ENCODE data around the gene PPFIA1. TPM values are rescaled to one million over a fixed set of nuclear protein-coding genes. Genes with fewer than 3 reads are reported as not detected.
"Not testable (repeated sequence)": the region's sequence is repeated elsewhere in the genome, so short reads cannot be mapped to it uniquely, and the experiment has no call there.

Gene PPFIA1
- total and polyA plus RNA-seq, 10 of the 15 experiments (the other 5 are each of a cell fraction or from before 2014, with no cell fraction given) = 5.2 to 26.2 (median 15.8) TPM

DNA sequence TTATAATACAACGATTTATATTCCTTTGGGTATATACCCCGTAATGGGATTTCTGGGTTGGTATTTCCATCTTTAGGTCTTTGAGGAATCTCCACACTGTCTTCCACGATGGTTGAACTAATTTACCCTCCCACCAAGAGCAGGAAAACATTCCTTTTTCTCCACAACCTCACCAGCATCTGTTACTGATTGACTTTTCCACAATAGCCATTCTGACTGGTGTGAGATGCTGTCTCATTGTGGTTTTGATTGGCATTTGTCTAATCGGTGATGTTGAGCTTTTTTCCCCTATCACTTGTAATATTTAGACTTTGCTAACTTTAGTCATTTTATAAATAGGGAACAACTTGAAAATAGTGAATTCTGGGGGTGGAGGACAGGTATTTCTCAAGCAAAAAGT is 58.1 kb downstream of the PPFIA1 start:
- ChIA-PET SMC1A (ENCODE audit: uncharacterized antibody, unreplicated experiment) (no interaction called here), CTCF (no interaction called here), POLR2A (no interaction called here), RAD21 (ENCODE audit: unreplicated experiment) (no interaction called here)
- H3K27me3 ChIP-seq (replicated peaks in 1 of 2; ENCODE audit: control insufficient read depth in 2 of 2, insufficient read depth in 2 of 2, low read length in 1 of 2) = no peaks in the 10 kb centered on the region
- no peaks in the 10 kb centered on the region; the same call in 1 of the 2 replicates for H3K79me2 ChIP-seq (ENCODE audit: control insufficient read depth, insufficient read depth, low read length)
- peaks cover 16% of the 10 kb centered on the region for H3K4me1 ChIP-seq (ENCODE audit: control insufficient read depth, insufficient read depth, low read length)
- H4K20me1 ChIP-seq (ENCODE audit: control insufficient read depth, insufficient read depth) = no peaks in the 10 kb centered on the region
- intact Hi-C loops (cut with micrococcal nuclease; ENCODE audit: unreplicated experiment) = loop anchor here (10.0 kb wide), 1 partner anchor 124 kb away; the partner anchor contains the start of gene FADD
- no peaks in the 10 kb centered on the region; the same call in 2 of the 3 replicates for H3K9me3 ChIP-seq (replicated peaks; ENCODE audit: control insufficient read depth, insufficient read depth, low read length)
- H2AFZ ChIP-seq (ENCODE audit: control insufficient read depth, low read depth, low read length) = no peak overlapping the region
- no peak overlapping the region for H3K27ac ChIP-seq (ENCODE audit: control insufficient read depth, insufficient read depth)
- TF ChIP-seq BHLHE40 (IDR thresholded peaks at IDR 0.05; ENCODE audit: borderline replicate concordance in 1 of 2, low read depth in 2 of 2, low read length in 1 of 2) = no peak
- TF ChIP-seq, protein P1, sequence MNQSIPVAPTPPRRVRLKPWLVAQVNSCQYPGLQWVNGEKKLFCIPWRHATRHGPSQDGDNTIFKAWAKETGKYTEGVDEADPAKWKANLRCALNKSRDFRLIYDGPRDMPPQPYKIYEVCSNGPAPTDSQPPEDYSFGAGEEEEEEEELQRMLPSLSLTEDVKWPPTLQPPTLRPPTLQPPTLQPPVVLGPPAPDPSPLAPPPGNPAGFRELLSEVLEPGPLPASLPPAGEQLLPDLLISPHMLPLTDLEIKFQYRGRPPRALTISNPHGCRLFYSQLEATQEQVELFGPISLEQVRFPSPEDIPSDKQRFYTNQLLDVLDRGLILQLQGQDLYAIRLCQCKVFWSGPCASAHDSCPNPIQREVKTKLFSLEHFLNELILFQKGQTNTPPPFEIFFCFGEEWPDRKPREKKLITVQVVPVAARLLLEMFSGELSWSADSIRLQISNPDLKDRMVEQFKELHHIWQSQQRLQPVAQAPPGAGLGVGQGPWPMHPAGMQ (IDR thresholded peaks at IDR 0.05; ENCODE audit: borderline replicate concordance) = no peak
- TF ChIP-seq SP1 (IDR thresholded peaks at IDR 0.05; ENCODE audit: low read depth, low read length) = no peak
- no peak for TF ChIP-seq SPI1 (IDR thresholded peaks at IDR 0.05; ENCODE audit: borderline replicate concordance, insufficient read depth, low read depth, low read length)
- no peak for TF ChIP-seq JUND (IDR thresholded peaks at IDR 0.05; ENCODE audit: low read depth, low read length)
- TF ChIP-seq, protein P2, sequence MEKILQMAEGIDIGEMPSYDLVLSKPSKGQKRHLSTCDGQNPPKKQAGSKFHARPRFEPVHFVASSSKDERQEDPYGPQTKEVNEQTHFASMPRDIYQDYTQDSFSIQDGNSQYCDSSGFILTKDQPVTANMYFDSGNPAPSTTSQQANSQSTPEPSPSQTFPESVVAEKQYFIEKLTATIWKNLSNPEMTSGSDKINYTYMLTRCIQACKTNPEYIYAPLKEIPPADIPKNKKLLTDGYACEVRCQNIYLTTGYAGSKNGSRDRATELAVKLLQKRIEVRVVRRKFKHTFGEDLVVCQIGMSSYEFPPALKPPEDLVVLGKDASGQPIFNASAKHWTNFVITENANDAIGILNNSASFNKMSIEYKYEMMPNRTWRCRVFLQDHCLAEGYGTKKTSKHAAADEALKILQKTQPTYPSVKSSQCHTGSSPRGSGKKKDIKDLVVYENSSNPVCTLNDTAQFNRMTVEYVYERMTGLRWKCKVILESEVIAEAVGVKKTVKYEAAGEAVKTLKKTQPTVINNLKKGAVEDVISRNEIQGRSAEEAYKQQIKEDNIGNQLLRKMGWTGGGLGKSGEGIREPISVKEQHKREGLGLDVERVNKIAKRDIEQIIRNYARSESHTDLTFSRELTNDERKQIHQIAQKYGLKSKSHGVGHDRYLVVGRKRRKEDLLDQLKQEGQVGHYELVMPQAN (conservative IDR thresholded peaks at IDR 0.05) = no peak
- no peak for TF ChIP-seq SREBF2 (IDR thresholded peaks at IDR 0.05; ENCODE audit: low read length)
- TF ChIP-seq SMAD1 (IDR thresholded peaks at IDR 0.05; ENCODE audit: low read depth, partially characterized antibody) = no peak
- TF ChIP-seq, protein P3, sequence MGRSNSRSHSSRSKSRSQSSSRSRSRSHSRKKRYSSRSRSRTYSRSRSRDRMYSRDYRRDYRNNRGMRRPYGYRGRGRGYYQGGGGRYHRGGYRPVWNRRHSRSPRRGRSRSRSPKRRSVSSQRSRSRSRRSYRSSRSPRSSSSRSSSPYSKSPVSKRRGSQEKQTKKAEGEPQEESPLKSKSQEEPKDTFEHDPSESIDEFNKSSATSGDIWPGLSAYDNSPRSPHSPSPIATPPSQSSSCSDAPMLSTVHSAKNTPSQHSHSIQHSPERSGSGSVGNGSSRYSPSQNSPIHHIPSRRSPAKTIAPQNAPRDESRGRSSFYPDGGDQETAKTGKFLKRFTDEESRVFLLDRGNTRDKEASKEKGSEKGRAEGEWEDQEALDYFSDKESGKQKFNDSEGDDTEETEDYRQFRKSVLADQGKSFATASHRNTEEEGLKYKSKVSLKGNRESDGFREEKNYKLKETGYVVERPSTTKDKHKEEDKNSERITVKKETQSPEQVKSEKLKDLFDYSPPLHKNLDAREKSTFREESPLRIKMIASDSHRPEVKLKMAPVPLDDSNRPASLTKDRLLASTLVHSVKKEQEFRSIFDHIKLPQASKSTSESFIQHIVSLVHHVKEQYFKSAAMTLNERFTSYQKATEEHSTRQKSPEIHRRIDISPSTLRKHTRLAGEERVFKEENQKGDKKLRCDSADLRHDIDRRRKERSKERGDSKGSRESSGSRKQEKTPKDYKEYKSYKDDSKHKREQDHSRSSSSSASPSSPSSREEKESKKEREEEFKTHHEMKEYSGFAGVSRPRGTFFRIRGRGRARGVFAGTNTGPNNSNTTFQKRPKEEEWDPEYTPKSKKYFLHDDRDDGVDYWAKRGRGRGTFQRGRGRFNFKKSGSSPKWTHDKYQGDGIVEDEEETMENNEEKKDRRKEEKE (IDR thresholded peaks at IDR 0.05) = no peak
- BruUV-seq (replicated peaks) = no TSS peak
- in situ Hi-C loops (cut with MboI) = no loop called here
- H3K9ac ChIP-seq (ENCODE audit: control insufficient read depth, insufficient read depth, low read length) = no peak overlapping the region
- 98% methylated on average over 4 of the region's 4 CpGs for WGBS (ENCODE audit: insufficient coverage, insufficient replicate concordance, low lambda C conversion rate, missing lambda C conversion rate)
- H3K4me2 ChIP-seq (ENCODE audit: control insufficient read depth, insufficient read depth) = no peak overlapping the region
- ATAC-seq (no peak), DNase-seq (ENCODE audit: low read depth, low spot score) (no peak), FAIRE-seq (no peak)
- no peak overlapping the region for H3K4me3 ChIP-seq
- peaks cover 17 to 40% of the 10 kb centered on the region in 2 experiments for H3K36me3 ChIP-seq (ENCODE audit: control insufficient read depth in 2 of 2, insufficient read depth in 2 of 2, low read length in 1 of 2)

DNA sequence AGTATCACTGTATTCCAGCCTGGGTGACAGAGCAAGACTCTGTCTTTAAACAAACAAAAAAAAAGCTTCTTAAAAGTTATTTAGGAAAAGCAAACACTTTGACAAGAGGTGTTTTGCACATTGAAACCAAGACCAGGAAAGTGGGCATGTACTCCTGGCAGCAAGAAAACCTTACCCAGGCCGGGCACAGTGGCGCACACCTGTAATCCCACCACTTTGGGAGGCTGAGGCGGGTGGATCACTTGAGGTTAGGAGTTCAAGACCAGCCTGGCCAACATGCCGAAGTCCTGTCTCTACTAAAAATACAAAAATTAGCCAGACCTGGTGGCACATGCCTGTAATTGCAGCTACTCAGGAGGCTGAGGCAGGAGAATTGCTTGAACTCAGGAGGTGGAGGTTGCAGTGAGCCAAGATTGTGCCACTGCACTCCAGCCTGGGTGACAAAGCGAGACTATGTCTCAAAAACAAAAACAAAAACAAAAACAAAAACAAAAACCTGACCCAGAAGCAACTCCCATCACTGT is 60.9 kb downstream of the PPFIA1 start:
- CTCF ChIA-PET; H2AFZ ChIP-seq (ENCODE audit: control insufficient read depth, low read depth, low read length); H4K20me1 ChIP-seq (ENCODE audit: control insufficient read depth, insufficient read depth); POLR2A ChIA-PET; in situ Hi-C loops (cut with MboI); SMC1A ChIA-PET (ENCODE audit: uncharacterized antibody, unreplicated experiment); H3K79me2 ChIP-seq (ENCODE audit: control insufficient read depth, insufficient read depth, low read length); H3K9ac ChIP-seq (ENCODE audit: control insufficient read depth, insufficient read depth, low read length); H3K4me2 ChIP-seq (ENCODE audit: control insufficient read depth, insufficient read depth); H3K27ac ChIP-seq (ENCODE audit: control insufficient read depth, insufficient read depth); DNase-seq (ENCODE audit: low read depth, low spot score); H3K4me1 ChIP-seq (ENCODE audit: control insufficient read depth, insufficient read depth, low read length); BruUV-seq (replicated peaks); ATAC-seq; FAIRE-seq; H3K4me3 ChIP-seq; RAD21 ChIA-PET (ENCODE audit: unreplicated experiment); intact Hi-C loops (cut with micrococcal nuclease; ENCODE audit: unreplicated experiment); H3K9me3 ChIP-seq (replicated peaks; ENCODE audit: control insufficient read depth, insufficient read depth, low read length); H3K27me3 ChIP-seq (replicated peaks in 1 of 2; ENCODE audit: control insufficient read depth in 2 of 2, insufficient read depth in 2 of 2, low read length in 1 of 2): not testable (repeated sequence)
- WGBS (ENCODE audit: insufficient coverage, insufficient replicate concordance, low lambda C conversion rate, missing lambda C conversion rate) = 82% methylated on average over 5 of the region's 5 CpGs
- peaks cover 21 to 45% of the 10 kb centered on the region in 2 experiments for H3K36me3 ChIP-seq (ENCODE audit: control insufficient read depth in 2 of 2, insufficient read depth in 2 of 2, low read length in 1 of 2)

All from GM12878 (cell line).